ENCODE data around the gene GPR160.

- TF ChIP-seq CTCF (IDR thresholded peaks at IDR 0.05), result no peak
- no peak for TF ChIP-seq POLR2A (IDR thresholded peaks at IDR 0.05)
- no peak for TF ChIP-seq EP300 (IDR thresholded peaks at IDR 0.05)
Observed at GRCh38 chr3:170054204-170054603, 16.4 kb downstream of the GPR160 start.
